Activated naive CD4-positive, alpha-beta T cell (primary cell): ENCODE data around the gene FNDC3B.
A peak's percentile ranks its signal among the peaks of the same experiment; 100 is the strongest.

Source experiments
- DNase-seq, 4 experiments: peaks; one replicate each; lab custom pipeline; 2025; lab: John Stamatoyannopoulos, UW

The FNDC3B gene

GRCh38 chr3:172151651-172152649 is 112.6 kb downstream of the FNDC3B start:
- no peak for DNase-seq

DNA sequence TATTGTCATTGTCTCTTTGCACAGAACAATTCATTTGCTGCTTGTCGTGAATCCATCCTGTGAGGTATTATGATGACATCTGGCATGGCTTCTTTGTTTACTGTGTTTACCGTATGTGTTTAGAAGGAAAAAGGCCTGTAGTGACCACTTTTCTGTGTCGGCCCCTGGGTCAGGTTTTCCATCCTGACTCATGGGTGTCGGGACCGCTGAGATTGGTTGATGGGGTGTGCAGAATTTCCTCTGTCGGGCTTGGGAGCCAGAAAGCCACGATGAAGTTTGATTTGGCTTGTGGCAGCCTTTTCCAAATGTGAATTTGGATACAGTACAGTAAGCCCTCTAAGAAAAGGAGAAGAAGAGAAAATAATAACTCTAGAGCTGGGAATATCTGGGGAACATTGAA is 113.5 kb downstream of the FNDC3B start:
- DNase-seq = no peak

DNA sequence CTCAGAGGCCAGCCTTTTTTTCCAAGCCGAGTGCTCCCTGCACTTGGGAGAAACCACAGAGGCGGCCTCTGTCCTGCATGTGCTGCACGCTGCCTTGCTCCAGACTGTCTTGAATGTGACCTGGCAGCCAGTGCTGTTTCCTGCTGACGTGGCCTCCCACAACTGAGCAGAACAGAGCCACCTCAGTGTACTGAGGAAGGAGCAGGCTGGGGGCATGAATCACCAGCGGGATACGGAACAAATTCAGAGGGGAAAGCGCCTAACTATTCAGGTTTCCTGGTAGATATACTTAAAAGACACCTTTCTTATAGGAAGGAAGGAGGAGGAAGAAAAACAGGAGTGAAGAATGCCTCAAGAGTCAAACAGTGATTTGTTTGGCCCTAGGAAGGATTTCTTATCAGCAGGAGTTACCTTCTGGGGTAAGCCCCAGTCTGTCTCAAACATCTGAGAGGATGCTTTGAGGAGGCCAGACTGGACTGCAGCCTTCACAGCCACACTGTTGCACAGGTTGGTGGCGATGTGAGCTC is 114.0 kb downstream of the FNDC3B start:
- DNase-seq = peak in 2 of 4 experiments; percentile 4 to 9

GRCh38 chr3:172154768-172155664 is 115.6 kb downstream of the FNDC3B start:
- DNase-seq = no peak

DNA sequence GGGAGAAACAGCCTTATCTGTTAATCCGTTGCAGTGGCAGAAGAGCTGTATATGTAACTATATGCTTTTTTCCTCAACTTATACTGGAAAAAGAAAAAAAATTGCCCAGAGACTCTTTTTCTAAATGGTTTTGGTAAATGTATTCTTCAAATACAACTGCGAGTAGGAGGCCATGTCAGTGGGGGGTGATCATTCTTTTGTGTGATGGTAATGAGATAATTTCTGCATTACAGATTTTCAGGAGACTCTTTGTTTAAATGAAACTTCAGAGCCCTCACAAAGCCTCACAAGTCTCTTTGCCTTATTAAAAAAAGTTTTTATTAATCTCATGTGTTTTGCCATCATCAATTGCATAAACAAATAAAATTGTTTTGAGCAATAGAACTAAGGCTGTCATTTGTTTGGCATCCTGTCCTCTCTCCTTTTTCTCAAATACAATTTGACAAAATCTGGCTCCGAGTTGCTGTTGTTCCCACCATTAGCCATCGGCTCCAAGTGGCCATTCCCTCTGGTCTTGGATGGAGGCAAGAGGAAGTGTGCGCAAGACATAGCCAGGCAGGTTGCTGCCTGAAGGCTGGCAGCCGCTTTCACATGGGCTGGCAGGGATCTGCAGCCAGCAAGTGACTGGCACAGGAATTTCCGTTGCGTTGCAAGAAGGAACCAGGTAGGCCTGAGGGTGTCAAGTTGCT is 116.7 kb downstream of the FNDC3B start:
- DNase-seq = no peak

GRCh38 chr3:172156586-172156955 is 117.2 kb downstream of the FNDC3B start:
- no peak for DNase-seq

- DNase-seq = no peak
These were observed 118.3 kb downstream of the FNDC3B start for GRCh38 chr3:172157564-172158258.

DNA sequence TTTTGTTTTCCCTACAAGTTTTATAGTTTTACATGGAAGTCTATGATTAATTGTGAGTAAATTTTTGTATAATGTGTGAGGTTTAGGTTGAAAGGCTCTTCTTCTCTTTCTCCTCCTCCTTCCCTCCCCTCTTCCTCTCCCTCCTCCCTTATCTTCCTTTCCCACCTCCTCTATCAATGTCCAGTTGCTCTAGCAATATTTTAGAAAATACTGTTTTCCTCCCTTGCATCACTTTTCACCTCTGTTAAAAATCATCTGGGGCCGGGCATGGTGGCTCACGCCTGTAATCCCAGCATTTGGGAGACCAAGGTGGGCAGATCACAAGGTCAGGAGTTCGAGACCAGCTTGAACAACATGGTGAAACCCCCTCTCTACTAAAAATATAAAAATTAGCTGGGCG is 119.4 kb downstream of the FNDC3B start:
- DNase-seq = no peak

DNA sequence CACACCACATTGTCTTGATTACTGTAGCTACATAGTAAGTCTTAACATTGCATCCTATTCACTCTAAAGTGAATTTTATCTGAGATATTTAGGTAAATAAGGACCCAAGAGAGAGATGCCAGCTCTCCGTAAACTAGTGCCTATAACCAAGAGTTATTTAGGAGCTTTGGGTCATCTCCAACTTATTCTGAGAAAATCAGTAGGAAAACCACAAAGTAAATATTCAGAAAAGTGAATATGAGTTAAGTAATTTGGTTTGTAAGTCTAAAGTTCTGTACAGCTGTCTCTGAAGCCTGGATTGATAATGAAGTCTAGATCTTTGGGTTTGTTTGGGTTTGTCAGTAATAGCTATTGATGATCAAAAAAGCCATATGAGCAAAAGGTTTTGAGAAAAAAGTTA is 120.0 kb downstream of the FNDC3B start:
- no peak for DNase-seq

GRCh38 chr3:172159962-172160538 is 120.7 kb downstream of the FNDC3B start:
- no peak for DNase-seq

GRCh38 chr3:172161133-172161789 is 121.9 kb downstream of the FNDC3B start:
- no peak for DNase-seq

- DNase-seq = no peak
These were observed 122.6 kb downstream of the FNDC3B start for GRCh38 chr3:172161959-172162358.

GRCh38 chr3:172163320-172163719 is 123.9 kb downstream of the FNDC3B start:
- DNase-seq = no peak

- no peak for DNase-seq
These were observed 125.4 kb downstream of the FNDC3B start for GRCh38 chr3:172164620-172165362.

GRCh38 chr3:172166261-172166660 is 126.9 kb downstream of the FNDC3B start:
- DNase-seq = no peak

DNA sequence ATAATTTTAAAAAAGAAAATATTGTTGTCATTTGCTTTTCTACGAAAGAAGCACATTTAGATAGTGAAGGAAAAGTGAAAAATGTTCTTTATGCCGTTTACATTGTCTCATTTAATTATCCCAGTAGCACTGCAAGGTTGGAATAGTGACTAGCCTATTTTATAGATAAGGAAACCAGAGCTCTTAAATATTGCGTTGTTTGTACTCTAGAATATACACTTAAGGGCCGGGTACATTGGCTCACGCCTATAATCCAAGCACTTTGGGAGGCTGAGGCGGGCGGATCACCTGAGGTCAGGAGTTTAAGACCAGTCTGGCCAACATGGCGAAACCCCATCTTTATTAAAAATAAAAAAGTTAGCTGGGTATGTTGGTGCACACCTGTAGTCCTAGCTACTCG is 127.5 kb downstream of the FNDC3B start:
- DNase-seq = no peak

GRCh38 chr3:172167892-172168648 is 128.7 kb downstream of the FNDC3B start:
- no peak for DNase-seq

- DNase-seq = no peak
These were observed 130.8 kb downstream of the FNDC3B start for GRCh38 chr3:172170073-172170709.
